T-helper 1 cell treated with Interleukin-12 subunit alpha and Interleukin-12 subunit beta and Interleukin-4 antibody, amounts not matched to agents 30 ng/mL and 1 ng/mL, for 36 hours (primary cell): ENCODE results near the gene APOC4. TPM values are rescaled to one million over a fixed set of nuclear protein-coding genes. Genes with fewer than 3 reads are reported as not detected.
"Not testable (repeated sequence)": the region's sequence is repeated elsewhere in the genome, so short reads cannot be mapped to it uniquely, and the experiment has no call there.

Experiments used
- intact Hi-C: fragments of 100-400 bp; cut with micrococcal nuclease; formaldehyde crosslinking; loops from one replicate; pipeline ENCODE4 v1.15.1; 2024
- total RNA-seq: library from RNA; stranded (reverse); gene quantifications from 2 replicates; pipeline ENCODE4 v1.2.3, GENCODE V29; 2022

The APOC4 gene, protein sequence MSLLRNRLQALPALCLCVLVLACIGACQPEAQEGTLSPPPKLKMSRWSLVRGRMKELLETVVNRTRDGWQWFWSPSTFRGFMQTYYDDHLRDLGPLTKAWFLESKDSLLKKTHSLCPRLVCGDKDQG
- total RNA-seq = not detected in 2 replicates

DNA sequence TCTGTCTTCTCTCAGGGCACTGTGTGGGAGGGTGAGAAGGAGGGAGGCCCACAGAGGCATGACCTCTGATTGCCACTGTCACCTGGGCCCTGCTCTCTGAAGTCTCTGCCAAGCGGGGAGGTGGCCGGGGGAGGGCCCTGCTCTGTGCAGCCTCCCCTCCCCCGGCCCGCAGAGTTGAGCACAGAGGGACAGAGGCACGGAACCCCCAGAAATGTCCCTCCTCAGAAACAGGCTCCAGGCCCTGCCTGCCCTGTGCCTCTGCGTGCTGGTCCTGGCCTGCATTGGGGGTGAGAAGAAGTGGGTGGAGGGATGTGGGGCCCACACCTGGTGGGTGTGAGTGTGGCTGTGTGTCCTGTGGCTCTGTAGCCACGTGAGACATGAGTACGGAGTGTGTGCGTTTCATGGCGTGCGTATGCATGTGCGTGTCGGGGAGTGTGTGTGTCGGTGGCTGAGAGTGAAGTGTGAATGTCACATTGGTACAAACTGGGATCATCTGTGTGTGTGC is at the start of gene APOC4:
APOC4 (plus strand) TSS at position 171 of the 505 bp plus-strand sequence; CDS start at position 212, 41 bp downstream.
- intact Hi-C loops = no loop called here

DNA sequence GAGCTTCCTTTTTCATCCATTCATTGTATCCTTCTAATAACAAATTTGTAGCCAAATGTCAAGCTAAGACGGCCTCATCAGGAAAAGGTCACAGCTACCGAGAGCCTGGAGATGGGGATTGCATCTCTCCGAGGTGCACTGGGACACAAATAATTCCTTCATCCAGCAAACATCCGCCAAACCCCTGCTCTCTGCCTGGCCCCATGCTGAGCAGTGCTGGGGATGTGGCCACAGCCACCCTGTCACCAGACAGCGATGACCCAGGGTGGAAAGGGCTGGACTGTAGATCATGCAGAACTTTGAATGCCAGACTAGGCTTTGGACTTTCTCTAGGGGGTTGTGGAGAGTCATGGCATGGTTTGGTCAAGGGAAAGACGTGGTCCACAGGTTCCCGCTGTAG is 49.1 kb upstream of the APOC4 start:
- intact Hi-C loops = loop anchor here (10.0 kb wide), 1 partner anchor 1138 kb away; the partner anchor contains the start of gene SMG9

DNA sequence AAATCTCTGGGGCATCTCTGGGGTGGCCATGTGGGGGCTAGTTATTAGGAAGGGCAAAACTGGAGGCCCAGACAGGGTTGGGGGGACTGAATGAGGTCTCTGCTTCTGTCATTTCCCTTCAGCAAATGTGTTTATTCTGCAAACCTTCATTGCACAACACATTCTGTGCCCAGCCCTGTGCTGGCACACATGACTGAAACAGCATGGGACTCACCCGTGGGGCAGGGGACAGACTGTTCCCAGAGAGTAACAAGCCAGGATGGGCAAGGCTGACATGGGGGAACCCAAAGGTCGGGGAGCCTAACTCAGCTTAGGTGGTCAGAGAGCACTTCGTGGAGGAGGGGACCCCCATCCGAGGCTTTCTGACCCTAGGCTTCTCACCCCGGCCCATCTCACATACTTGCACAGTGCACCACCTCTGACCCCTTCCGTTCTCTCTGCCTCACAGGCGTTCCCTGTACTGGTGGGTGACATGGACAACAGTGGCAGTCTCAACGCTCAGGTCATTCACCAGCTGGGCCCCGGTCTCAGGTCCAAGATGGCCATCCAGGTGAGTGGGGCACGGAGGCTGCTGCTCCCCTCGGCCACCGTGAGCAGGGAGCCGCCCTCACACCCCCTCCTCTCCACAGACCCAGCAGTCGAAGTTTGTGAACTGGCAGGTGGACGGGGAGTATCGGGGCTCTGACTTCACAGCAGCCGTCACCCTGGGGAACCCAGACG is 48.5 kb upstream of the APOC4 start:
- intact Hi-C loops = loop anchor here (10.0 kb wide), 1 partner anchor 1139 kb away; the partner anchor contains the start of gene SMG9

DNA sequence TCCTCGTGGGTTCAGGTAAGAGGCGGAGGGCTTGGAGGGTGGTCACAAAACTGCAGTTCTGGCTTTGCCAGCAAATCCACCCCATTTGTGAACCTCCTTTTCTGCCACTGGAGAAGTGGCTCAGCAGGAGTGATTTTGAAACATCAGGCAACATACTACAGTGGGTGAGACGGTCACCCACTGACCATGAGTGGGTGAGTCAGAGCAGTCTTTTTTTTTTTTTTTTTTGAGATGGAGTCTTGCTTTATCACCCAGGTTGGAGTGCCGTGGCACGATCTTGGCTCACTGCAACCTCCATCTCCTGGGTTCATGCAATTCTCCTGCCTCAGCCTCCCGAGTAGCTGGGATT is 48.0 kb upstream of the APOC4 start:
- intact Hi-C loops = loop anchor here (10.0 kb wide), 1 partner anchor 1139 kb away; the partner anchor contains the start of gene SMG9

DNA sequence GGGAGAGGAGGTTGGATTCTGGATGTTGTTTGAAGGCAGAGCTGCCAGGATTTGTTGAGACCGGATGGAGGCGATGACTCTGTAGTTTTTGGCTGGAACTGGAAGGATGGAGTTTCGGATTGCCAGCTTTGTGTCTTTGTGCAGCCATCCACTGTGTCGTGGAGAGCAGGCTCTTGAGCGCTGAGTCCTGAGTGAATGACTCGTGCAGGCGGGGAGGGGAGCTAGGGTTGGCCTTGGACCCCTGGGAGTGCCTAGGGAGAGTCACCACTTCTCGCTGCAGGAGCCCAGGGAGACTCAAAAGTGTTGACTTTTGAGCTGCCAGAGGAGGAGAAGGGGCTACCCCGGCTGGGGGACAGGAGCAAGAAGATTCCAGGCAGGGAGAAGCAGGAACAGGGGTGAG is 47.1 kb upstream of the APOC4 start:
- intact Hi-C loops = loop anchor here (10.0 kb wide), 1 partner anchor 1140 kb away; the partner anchor contains the start of gene SMG9

DNA sequence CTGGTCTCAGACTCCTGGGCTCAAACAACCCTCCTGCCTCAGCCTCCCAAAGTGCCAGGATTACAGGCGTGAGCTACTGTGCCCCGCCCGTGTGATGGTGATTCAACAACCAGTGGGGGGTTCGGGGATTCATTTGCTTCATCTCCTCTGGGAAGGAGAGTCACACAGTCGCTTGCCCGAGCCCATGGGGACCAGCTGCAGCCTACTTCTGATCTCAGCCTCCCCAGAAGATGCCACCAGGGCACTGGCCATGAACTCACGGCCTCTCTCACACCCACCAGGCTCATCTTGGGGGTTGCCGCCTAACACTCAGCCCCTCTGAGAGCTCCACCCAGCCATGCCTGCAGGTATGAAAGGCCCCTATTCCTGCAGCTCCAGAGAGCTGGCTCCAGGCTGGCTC is 44.2 kb upstream of the APOC4 start:
- intact Hi-C loops = loop anchor here (10.0 kb wide), 1 partner anchor 1143 kb away; the partner anchor contains the start of gene SMG9

DNA sequence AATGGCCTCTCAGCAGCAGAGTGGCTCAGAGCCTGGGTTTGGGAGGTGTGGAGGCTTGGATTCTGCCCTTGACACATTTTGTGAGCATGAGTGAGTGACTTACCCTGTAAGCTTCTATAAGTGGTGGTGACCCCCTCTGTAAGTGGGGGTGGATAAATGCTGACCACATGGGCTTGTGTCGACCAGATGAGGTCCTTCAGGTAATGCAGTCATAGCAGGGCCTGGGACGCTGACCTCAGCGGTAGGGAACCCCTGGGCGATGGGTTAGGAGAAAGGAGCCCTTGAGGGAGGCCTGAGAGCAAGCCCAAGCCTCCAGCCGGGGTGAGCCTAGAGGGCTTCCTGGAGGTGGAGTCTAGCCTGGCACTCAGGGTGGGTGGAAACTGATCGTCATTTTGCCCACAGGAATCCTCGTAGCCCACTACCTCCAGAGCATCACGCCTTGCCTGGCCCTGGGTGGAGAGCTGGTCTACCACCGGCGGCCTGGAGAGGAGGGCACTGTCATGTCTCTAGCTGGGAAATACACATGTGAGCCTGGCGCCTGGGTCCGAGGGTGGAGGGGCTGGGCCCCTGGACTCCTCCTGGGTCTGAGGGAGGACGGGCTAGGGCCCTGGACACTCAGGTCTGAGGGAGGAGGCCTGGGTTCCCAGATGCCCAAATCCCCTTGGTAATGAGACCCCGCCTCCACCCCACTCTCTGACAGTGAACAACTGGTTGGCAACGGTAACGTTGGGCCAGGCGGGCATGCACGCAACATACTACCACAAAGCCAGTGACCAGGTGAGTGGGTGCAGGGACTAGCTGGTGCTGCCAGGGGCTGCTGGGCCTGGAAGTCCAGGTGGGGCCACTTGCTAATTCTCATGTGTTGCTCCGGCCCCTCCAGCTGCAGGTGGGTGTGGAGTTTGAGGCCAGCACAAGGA is 41.5 kb upstream of the APOC4 start:
- intact Hi-C loops = no loop called here

DNA sequence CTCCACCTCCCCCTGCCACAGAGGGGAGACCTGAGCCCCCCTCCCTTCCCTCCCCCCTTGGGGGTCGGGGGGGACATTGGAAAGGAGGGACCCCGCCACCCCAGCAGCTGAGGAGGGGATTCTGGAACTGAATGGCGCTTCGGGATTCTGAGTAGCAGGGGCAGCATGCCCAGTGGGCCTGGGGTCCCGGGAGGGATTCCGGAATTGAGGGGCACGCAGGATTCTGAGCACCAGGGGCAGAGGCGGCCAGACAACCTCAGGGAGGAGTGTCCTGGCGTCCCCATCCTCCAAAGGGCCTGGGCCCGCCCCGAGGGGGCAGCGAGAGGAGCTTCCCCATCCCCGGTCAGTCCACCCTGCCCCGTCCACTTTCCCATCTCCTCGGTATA is 38.8 kb upstream of the APOC4 start:
- intact Hi-C loops = loop anchor here (1.0 kb wide), 3 partner anchors 13 to 156 kb away; no protein-coding TSS in a partner anchor

DNA sequence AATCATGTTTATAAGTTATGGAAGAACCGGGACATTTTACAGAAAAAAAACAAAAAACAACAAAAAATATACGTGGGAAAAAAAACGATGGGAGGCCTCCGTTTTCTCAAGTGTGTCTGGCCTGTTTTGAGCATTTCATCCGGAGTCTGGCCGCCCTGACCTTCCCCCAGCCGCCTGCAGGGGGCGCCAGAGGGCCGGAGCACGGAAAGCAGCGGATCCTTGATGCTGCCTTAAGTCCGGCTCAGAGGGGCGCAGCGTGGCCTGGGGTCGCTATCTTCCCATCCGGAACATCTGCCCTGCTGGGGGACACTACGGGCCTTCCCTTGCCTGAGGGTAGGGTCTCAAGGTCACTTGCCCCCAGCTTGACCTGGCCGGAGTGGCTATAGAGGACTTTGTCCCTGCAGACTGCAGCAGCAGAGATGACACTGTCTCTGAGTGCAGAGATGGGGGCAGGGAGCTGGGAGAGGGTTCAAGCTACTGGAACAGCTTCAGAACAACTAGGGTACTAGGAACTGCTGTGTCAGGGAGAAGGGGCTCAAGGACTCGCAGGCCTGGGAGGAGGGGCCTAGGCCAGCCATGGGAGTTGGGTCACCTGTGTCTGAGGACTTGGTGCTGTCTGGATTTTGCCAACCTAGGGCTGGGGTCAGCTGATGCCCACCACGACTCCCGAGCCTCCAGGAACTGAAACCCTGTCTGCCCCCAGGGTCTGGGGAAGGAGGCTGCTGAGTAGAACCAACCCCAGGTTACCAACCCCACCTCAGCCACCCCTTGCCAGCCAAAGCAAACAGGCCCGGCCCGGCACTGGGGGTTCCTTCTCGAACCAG is 38.2 kb upstream of the APOC4 start:
- intact Hi-C loops = loop anchor here (1.0 kb wide), 3 partner anchors 14 to 155 kb away; no protein-coding TSS in a partner anchor

DNA sequence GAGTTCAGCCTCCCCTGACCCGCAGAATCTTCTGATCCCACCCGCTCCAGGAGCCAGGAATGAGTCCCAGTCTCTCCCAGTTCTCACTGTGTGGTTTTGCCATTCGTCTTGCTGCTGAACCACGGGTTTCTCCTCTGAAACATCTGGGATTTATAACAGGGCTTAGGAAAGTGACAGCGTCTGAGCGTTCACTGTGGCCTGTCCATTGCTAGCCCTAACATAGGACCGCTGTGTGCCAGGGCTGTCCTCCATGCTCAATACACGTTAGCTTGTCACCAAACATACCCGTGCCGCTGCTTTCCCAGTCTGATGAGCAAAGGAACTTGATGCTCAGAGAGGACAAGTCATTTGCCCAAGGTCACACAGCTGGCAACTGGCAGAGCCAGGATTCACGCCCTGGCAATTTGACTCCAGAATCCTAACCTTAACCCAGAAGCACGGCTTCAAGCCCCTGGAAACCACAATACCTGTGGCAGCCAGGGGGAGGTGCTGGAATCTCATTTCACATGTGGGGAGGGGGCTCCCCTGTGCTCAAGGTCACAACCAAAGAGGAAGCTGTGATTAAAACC is 37.5 kb upstream of the APOC4 start:
- intact Hi-C loops = no loop called here

DNA sequence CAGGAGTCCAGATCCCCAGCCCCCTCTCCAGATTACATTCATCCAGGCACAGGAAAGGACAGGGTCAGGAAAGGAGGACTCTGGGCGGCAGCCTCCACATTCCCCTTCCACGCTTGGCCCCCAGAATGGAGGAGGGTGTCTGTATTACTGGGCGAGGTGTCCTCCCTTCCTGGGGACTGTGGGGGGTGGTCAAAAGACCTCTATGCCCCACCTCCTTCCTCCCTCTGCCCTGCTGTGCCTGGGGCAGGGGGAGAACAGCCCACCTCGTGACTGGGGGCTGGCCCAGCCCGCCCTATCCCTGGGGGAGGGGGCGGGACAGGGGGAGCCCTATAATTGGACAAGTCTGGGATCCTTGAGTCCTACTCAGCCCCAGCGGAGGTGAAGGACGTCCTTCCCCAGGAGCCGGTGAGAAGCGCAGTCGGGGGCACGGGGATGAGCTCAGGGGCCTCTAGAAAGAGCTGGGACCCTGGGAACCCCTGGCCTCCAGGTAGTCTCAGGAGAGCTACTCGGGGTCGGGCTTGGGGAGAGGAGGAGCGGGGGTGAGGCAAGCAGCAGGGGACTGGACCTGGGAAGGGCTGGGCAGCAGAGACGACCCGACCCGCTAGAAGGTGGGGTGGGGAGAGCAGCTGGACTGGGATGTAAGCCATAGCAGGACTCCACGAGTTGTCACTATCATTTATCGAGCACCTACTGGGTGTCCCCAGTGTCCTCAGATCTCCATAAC is 36.4 kb upstream of the APOC4 start, which contains the start of gene APOE:
APOE (plus strand) TSS at position 360 of the 724 bp plus-strand sequence. CDS start 829 bp downstream, outside the sequence.
- intact Hi-C loops = no loop called here

DNA sequence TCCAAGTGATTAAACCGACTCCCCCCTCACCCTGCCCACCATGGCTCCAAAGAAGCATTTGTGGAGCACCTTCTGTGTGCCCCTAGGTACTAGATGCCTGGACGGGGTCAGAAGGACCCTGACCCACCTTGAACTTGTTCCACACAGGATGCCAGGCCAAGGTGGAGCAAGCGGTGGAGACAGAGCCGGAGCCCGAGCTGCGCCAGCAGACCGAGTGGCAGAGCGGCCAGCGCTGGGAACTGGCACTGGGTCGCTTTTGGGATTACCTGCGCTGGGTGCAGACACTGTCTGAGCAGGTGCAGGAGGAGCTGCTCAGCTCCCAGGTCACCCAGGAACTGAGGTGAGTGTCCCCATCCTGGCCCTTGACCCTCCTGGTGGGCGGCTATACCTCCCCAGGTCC is 34.4 kb upstream of the APOC4 start:
- intact Hi-C loops = loop anchor here (1.0 kb wide), 1 partner anchor 8 kb away; no protein-coding TSS in a partner anchor

DNA sequence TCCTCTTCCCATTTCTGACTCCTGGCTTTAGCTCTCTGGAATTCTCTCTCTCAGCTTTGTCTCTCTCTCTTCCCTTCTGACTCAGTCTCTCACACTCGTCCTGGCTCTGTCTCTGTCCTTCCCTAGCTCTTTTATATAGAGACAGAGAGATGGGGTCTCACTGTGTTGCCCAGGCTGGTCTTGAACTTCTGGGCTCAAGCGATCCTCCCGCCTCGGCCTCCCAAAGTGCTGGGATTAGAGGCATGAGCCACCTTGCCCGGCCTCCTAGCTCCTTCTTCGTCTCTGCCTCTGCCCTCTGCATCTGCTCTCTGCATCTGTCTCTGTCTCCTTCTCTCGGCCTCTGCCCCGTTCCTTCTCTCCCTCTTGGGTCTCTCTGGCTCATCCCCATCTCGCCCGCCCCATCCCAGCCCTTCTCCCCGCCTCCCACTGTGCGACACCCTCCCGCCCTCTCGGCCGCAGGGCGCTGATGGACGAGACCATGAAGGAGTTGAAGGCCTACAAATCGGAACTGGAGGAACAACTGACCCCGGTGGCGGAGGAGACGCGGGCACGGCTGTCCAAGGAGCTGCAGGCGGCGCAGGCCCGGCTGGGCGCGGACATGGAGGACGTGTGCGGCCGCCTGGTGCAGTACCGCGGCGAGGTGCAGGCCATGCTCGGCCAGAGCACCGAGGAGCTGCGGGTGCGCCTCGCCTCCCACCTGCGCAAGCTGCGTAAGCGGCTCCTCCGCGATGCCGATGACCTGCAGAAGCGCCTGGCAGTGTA is 33.8 kb upstream of the APOC4 start:
- intact Hi-C loops = no loop called here

DNA sequence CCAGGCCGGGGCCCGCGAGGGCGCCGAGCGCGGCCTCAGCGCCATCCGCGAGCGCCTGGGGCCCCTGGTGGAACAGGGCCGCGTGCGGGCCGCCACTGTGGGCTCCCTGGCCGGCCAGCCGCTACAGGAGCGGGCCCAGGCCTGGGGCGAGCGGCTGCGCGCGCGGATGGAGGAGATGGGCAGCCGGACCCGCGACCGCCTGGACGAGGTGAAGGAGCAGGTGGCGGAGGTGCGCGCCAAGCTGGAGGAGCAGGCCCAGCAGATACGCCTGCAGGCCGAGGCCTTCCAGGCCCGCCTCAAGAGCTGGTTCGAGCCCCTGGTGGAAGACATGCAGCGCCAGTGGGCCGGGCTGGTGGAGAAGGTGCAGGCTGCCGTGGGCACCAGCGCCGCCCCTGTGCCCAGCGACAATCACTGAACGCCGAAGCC is 33.2 kb upstream of the APOC4 start:
- intact Hi-C loops = no loop called here

DNA sequence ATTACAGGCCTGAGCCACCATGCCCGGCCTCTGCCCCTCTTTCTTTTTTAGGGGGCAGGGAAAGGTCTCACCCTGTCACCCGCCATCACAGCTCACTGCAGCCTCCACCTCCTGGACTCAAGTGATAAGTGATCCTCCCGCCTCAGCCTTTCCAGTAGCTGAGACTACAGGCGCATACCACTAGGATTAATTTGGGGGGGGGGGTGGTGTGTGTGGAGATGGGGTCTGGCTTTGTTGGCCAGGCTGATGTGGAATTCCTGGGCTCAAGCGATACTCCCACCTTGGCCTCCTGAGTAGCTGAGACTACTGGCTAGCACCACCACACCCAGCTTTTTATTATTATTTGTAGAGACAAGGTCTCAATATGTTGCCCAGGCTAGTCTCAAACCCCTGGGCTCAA is 32.3 kb upstream of the APOC4 start:
- intact Hi-C loops = no loop called here

DNA sequence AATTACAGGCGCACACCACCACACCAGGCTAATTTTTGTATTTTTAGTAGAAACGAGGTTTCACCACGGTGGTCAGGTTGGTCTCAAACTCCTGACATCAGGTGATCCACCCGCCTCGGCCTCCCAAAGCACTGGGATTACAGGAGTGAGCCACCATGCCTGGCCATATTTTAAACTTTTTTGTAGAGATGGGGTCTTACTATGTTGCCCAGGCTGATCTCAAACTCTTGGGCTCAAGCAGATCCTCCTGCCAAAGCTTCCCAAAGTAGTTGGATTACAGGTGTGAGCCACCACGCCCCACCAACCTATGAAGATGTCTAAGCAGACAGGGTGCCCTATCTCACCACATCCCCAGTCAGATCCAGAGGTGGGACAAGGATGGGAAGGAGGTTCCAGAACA is 30.1 kb upstream of the APOC4 start:
- intact Hi-C loops = not testable (repeated sequence)

DNA sequence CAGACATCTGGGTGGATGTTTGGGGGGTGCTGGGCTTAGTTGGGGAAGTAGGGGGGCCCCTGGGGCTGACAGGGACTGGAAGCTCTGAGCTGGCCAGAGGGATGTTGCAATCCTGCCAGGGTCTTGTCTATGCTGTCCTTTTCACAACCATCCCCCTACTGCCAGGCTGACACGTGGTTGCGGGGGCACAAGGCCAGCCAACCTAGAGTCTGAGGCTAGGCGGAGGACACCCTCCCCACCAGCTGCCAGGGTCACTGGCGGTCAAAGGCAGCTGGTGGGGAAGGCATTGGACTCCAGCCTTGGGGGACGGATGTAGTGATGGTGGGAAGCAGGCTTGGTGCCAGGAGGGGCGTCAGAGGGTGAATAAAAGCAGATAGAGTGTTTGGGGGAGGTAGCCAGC is 29.2 kb upstream of the APOC4 start:
- intact Hi-C loops = no loop called here
